NCI-H1092 (cell line): Measurements from ENCODE around the gene GFPT2.

Source experiments
- DNase-seq: peaks from one replicate; lab custom pipeline; 2025; lab: John Stamatoyannopoulos, UW

The GFPT2 gene

GRCh38 chr5:180378438-180379344 is 25.6 kb upstream of the GFPT2 start:
- no peak for DNase-seq

DNA sequence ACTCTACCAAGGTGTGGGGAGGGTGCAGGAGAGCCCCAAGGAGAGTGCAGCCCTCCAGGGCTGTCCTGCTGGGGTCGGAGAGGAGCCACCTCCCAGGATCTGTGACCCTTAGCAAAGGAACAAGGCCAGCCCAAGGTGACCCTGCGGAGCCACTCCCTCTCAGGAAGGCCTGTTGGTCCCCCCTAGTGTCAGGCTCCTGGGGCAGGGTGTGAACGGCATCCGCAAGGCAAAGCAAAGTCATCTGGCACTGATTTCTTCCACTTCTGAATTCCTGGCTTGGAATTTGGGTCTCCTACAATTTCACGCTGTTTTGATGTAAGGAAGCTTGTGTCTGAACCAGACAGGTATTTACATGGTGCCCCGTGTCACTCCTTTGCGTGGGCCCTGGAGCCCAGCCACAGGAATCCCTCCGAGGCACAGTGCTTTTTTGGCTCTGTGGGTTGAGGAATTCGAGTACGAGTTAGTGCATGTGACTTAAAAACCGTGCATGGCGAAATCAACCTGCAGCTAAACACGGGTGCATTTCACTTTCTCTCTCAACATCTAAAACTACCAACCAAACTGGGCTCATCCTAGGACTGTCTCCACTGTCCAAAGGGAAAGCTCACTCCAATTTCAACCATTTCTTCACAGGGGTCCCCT is 24.5 kb upstream of the GFPT2 start:
- DNase-seq, result no peak

GRCh38 chr5:180376511-180376910 is 23.4 kb upstream of the GFPT2 start:
- no peak for DNase-seq

DNA sequence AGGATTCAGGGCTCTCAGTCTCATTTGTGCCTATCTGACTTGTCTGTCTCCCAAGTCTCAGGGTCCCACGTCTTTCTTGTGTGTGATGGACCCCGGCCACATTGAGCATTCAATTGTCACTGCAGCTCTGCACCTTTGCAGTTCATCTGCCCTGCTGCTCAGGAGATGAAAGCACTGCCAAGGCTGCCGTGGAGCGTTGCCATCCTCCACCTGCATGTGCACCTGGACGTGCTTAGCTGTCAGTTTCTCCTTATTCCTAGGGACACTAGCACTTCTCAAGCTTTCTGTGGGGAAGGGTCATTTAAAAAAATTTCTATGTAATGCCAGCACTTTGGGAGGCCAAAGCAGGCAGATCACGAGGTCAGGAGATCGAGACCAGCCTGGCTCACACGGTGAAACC is 22.8 kb upstream of the GFPT2 start:
- no peak for DNase-seq

- no peak for DNase-seq
Observed at GRCh38 chr5:180375291-180375690, 22.2 kb upstream of the GFPT2 start.

GRCh38 chr5:180373870-180374269 is 20.7 kb upstream of the GFPT2 start:
- no peak for DNase-seq

- DNase-seq, result no peak
Observed at GRCh38 chr5:180373454-180373853, 20.3 kb upstream of the GFPT2 start.

GRCh38 chr5:180371949-180372348 is 18.8 kb upstream of the GFPT2 start:
- no peak for DNase-seq

- no peak for DNase-seq
Observed at GRCh38 chr5:180370861-180371641, 17.9 kb upstream of the GFPT2 start.

- DNase-seq, result no peak
Observed at GRCh38 chr5:180367991-180368390, 14.9 kb upstream of the GFPT2 start.

GRCh38 chr5:180367300-180367699 is 14.2 kb upstream of the GFPT2 start:
- no peak for DNase-seq

DNA sequence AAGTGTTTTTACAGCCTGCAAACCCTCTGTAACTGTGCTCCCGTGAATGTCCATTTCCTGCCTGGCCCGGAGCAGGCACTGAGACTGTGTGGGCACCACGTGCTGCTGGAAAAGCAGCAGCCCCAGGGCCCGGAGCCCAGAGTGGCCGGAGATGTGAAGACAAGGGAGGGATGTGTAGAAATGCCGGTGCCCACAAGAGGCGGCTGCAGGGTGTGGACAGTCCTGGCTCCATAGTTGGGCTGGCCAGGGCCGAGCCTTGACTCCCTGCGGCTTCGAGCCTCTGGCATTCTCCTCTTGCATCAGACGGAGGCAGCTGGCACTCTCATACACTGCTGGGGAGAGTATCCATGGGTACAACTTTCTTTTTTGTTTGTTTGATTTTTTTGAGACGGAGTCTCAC is 13.2 kb upstream of the GFPT2 start:
- DNase-seq, result no peak

DNA sequence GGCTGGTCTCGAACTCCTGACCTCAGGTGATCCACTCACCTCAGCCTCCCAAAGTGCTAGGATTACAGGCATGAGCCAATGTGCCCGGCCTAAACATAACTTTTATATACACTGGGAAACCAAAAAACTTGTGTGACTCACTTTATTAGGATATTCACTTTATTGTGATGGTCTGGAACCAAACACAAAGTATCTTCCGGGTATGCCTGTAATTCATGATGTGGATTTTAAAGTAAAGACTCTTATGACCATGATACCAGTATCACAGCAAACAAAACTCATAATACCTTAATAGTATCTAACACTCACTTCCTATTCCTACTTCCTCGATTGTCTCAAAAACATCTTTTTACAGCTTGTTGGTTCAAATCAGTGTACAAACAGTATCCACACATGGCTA is 12.7 kb upstream of the GFPT2 start:
- DNase-seq, result no peak

- DNase-seq, result no peak
Observed at GRCh38 chr5:180364306-180364856, 11.2 kb upstream of the GFPT2 start.

DNA sequence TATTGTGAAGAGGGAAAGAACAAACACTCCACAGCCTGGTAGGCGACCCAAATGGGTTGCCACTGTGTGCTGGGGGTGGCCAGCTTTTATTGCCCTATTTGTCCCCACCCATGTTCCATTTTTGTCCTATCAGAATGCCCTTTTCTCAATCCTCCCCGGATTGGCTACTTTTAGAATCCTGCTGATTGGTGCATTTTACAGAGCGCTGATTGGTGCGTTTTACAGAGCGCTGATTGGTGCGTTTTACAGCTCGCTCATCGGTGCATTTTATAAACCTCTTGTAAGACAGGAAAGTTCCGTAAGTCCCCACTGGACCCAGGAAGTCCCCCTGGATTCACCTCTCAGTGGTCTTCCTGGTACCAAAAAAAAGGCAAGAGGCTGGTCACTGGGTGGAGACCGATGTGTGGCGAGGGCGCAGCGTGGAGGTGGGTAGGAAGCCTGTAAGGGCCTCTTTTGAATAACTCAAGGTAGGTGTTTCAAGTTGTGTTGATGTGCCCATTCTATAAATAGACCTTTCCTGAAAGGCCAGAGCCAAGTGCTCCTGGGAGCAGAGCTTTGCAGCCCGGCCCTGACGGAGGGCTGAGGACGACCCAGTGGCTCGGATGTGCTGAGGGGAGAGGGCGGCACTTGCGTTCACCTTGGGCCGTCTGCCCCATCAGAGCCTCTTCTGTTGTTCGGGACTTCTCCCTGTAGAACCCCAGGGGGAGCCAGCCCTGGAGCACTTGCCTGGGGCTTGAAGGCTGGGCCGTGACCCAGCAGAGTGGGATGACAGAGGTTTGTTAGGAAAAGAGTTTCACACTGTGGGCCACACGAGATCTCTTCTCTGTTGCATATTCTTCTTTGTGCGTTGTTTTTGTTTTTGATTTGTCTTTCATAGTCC is 7.2 kb upstream of the GFPT2 start:
- no peak for DNase-seq

DNA sequence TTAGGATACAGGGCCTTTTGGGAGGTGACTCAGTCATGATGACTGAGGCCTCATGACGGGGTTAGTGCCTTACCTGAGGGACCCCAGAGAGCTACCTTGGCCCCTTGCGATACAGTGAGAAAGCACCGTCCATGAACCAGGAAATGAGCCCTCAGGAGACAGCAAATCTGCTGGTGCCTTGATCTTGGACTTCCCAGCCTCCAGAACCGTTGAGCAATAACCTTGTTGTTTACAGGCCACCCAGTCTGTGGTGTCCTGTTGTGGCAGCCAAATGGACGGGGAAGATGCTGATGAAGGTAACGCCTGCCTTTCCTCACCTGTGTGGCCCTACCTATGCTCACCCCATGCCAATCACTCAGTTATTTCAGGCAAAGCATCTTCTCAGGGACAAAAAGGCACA is 5.6 kb upstream of the GFPT2 start:
- DNase-seq, result no peak

DNA sequence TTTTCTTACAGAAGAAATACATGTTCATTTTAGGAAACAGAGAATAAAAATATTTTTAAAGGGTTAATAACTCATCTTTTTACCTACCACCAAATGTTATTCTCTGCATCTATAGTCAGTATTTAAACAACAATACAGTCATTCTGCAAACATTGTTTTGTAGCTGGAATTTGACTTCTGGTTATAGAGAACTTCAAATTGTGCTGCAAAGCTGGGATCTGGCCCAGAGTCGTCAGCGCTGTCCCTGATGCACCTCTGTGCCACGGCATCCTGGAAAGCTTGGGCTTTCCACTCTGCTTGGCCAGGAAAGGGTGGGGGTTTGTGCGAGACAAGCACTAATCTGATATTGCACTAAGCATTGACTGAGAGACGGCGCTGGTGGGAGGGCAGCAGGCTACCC is 5.0 kb upstream of the GFPT2 start:
- no peak for DNase-seq

DNA sequence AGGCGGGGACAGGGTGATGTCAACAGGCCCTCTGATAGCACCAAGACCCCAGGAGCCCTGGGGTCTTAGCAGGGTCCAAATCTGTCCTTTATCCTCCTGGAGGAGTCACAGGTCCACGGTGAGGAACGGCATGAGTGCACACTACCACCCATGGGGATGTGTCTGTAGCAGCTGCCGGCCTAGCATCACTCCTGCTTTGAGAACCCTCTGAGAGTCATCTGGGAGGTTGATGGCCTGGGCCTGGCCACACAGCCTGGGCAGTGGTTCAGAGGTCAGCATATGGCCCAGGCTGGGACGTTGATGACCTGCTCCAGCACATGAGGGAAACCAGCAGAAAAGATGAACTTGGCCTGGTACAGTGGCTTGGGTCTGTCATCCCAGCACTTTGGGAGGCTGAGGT is 1.8 kb upstream of the GFPT2 start:
- DNase-seq, result no peak

DNA sequence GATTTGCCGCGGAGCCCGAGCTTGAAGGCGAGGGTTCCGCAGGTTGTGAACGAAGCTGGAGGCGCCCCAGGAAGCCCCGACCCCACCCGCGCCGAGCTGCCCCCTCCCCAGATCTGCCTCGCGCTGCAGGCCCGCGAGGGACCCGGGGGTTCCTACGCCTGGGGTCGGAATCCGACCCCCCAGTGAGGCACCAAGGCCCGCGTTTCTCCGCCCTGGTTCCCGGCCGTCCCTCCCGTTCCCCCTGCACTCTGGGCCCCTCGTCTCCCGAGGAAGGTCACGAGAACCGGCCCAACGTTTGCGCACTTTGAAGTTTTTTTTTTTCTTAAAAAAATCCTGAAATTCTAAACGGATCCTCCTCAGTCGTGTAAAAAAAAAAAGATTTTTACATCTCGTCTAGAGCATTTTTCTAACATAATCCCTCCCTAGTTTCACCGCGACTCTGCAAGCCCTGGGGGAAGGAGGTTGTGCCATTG is 880 bp upstream of the GFPT2 start:
- no peak for DNase-seq

GRCh38 chr5:180352116-180353047 is 754 bp downstream of the GFPT2 start:
- no peak for DNase-seq
